Heart left ventricle (tissue), 13 donors: ENCODE results near the gene ZNF808.

Experiments used
- CTCF ChIP-seq, 12 donors: fragments of 200-600 bp; sonication (generic) in 4 of 12; IDR thresholded peaks; one replicate each; pipeline versions ENCODE4 v1.5.0 to v1.8.0; 2018 to 2022; ENCODE audit warnings: antibody characterized with exemption in 12 of 12, mild to moderate bottlenecking in 5 of 12
- POLR2A ChIP-seq, 2 donors: fragments of 450-650 bp; IDR thresholded peaks; one replicate each; pipeline ENCODE4 v1.6.1; 2017; ENCODE audit warnings: antibody characterized with exemption in 2 of 2, mild to moderate bottlenecking in 2 of 2, moderate library complexity in 2 of 2
- donor health status: ischemic (EF 13 %, LVEDD 7.1; RV severe dilation, severe dysfunction).
- donor health status: DM: no; HTN: yes; CAD: no.
- donor health status: DM: no; HTN: no; CAD: no.
- donor health status: ischemic (EF 25% LVEDD 6.9; RV normal size, moderate dysfunction).
- donor health status: ischemic (EF 25% LVEDD 5.7; RV mildly dilated, moderate dysfunction).
- donor health status: ischemic (EF 35%, LVEDD 5.7; RV mildly dilated, moderate dysfunction).
- donor health status: nonischemic (EF 11% LVEDD 7.7; RV severe dilation, severe dysfunction).
- donor health status: DM: yes; HTN: yes; CAD: no.
- donor health status: PGD.
- donor health status: ischemic (EF 29% LVEDD 5.4; RV normal size, mild dysfunction).
- donor health status: nonischemic (EF 23%, LVEDD 6.1; RV moderate dilation, normal function).

GRCh38 chr19:52507266-52507665 is 20.2 kb upstream of the ZNF808 start:
- TF ChIP-seq CTCF (IDR thresholded peaks at IDR 0.05) (no peak), POLR2A (IDR thresholded peaks at IDR 0.05) (no peak)
